ENCODE measurements around the gene PRPF19. TPM values are rescaled to one million over a fixed set of nuclear protein-coding genes. Genes with fewer than 3 reads are reported as not detected.

The PRPF19 gene
- total RNA-seq, 3 donors from 2014 or later, result 61.1 to 74.1 (median 64.6) TPM

- no peaks in the 10 kb centered on the region for H3K4me1 ChIP-seq (ENCODE audit: low read depth)
- ATAC-seq, result no peak
- no peaks in the 10 kb centered on the region for H3K9me3 ChIP-seq
- no peak for TF ChIP-seq CTCF (IDR thresholded peaks at IDR 0.05)
- intact Hi-C loops (cut with DNase I, micrococcal nuclease), result no loop called here
- no peaks in the 10 kb centered on the region for H3K36me3 ChIP-seq (ENCODE audit: low read depth)
- H3K4me3 ChIP-seq, result no peak overlapping the region
- DNase-seq, result no peak
Observed at GRCh38 chr11:60890696-60891095, 15.7 kb downstream of the PRPF19 start.

- no peak for DNase-seq
- Histone ChIP-seq H3K4me1 (ENCODE audit: low read depth) (no peaks in the 10 kb centered on the region), H3K4me3 (no peak overlapping the region), H3K36me3 (ENCODE audit: low read depth) (no peaks in the 10 kb centered on the region), H3K9me3 (no peaks in the 10 kb centered on the region)
- ATAC-seq, result peak; percentile 44
- TF ChIP-seq CTCF (IDR thresholded peaks at IDR 0.05), result no peak
- intact Hi-C loops (cut with DNase I, micrococcal nuclease), result loop anchor here in 1 of 2 donors (5.0 kb wide), 1 partner anchor 58 kb away; no protein-coding TSS in a partner anchor
Observed at GRCh38 chr11:60889869-60890311, 16.5 kb downstream of the PRPF19 start.

- no peaks in the 10 kb centered on the region for H3K4me1 ChIP-seq (ENCODE audit: low read depth)
- H3K4me3 ChIP-seq, result no peak overlapping the region
- no peaks in the 10 kb centered on the region for H3K36me3 ChIP-seq (ENCODE audit: low read depth)
- peak; percentile 19 for TF ChIP-seq CTCF (IDR thresholded peaks at IDR 0.05)
- DNase-seq, result peak in 2 of 3 donors; percentile 67 to 81
- no peaks in the 10 kb centered on the region for H3K9me3 ChIP-seq
- ATAC-seq, result peak; percentile 91
- intact Hi-C loops (cut with DNase I, micrococcal nuclease), result loop anchor here in 1 of 2 donors (5.0 kb wide), 1 partner anchor 55 kb away; no protein-coding TSS in a partner anchor
Observed at GRCh38 chr11:60887556-60887955, 18.8 kb downstream of the PRPF19 start.

- Histone ChIP-seq H3K36me3 (ENCODE audit: low read depth) (no peaks in the 10 kb centered on the region), H3K4me1 (ENCODE audit: low read depth) (no peaks in the 10 kb centered on the region), H3K9me3 (no peaks in the 10 kb centered on the region), H3K4me3 (no peak overlapping the region)
- no peak for TF ChIP-seq CTCF (IDR thresholded peaks at IDR 0.05)
- DNase-seq (peak in 1 of 3 donors; percentile 7), ATAC-seq (no peak)
- intact Hi-C loops (cut with DNase I, micrococcal nuclease), result no loop called here
Observed at GRCh38 chr11:60880643-60881282, 25.6 kb downstream of the PRPF19 start.

- H3K36me3 ChIP-seq (ENCODE audit: low read depth), result no peaks in the 10 kb centered on the region
- no peaks in the 10 kb centered on the region for H3K4me1 ChIP-seq (ENCODE audit: low read depth)
- DNase-seq (no peak), ATAC-seq (no peak)
- no peak overlapping the region for H3K4me3 ChIP-seq
- H3K9me3 ChIP-seq, result no peaks in the 10 kb centered on the region
- intact Hi-C loops (cut with DNase I, micrococcal nuclease), result no loop called here
- no peak for TF ChIP-seq CTCF (IDR thresholded peaks at IDR 0.05)
Observed at GRCh38 chr11:60879971-60880588, 26.3 kb downstream of the PRPF19 start.
